Activated CD4-positive, alpha-beta T cell treated with anti-CD3 and anti-CD28 coated beads, Interleukin-2, amount 50 U/mL, for 24 hours (primary cell): ENCODE data around the gene PARN.

Experiments
- DNase-seq, 2 donors: peaks; one replicate each; pipeline ENCODE4 v3.0.0-alpha.2; 2020; ENCODE audit warnings: low read depth in 1 of 2, low spot score in 1 of 2

PARN gene

DNA sequence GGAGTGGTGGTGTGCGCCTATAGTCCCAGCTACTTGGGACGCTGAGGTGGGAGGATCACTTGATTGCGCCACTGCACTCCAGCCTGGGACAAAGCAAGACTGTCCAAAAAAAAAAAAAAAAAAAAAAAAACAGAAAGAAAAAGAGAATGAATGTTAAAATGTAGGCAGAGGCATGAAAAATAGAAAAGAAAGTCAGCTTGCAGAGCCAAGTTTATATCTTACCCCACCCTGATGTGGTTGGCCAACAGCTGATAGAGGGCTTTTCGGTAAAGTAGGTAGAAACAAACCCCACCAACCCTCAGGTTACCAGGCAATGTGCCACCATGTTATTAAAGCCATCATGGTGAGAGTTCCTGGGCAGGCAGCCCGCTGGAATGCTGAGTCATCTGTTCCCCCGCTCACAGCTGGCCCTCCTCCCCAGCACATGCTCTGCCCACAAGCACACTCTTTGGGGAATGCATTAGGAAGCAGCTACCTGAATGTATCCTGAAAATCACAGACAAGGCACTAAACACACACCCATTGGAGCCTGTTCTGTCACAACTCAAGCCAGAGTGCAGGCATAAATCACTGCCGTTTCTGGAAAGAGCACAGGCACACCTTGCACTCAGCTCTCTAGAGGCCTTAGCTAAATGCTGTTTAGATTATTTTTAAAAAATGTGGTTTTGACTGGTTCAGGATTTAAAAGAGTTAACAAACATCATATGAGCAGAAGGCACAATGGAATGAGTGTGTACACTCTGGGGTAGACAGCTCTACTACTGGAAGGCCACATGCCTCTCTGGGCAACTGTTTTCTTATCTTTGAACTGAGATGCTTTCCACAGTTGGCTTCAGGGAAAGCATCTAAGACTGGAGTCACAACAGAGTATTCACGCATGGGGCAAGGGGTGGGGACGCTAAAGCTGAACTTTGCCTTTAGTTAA lies 128.5 kb downstream of the PARN start:
- DNase-seq = no peak

DNA sequence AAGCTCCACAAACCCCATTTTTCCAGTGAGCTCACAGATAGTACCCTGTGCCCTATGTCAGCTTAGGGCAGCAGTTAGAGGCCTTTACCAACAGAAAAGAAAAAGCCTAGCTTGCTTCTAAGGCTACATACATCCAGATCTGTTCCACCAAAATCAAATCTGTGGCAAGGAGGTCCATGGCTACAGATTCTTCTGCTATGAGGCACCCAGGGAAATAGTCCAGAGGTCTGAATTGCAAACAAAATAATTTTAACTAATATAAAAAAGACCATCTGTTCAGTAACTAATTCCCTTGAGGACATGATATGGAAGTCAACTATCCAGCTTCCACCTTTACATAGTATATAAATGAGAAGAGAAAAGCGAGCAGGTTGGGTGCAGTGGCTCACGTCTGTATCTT lies 129.3 kb downstream of the PARN start:
- DNase-seq = no peak

DNA sequence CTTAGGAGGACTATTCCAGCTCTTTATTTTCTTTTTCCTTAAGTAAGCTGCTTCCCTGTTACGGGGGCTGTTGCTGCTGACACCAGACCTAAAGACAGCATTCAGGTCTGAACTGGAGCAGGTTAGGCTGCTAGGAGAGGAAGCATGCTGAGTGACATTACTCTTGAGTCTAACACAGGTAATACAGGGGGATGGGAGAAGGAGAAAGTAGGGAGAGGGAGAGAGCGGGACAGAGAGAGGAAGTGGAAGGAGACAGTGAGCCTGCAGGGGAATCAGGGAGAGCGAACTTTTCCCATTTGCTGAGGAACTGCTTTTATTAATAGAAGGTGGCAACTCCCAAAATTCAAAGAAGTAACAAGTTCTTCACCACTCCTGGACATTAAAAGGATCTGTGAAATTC lies 130.9 kb downstream of the PARN start:
- DNase-seq = no peak

DNA sequence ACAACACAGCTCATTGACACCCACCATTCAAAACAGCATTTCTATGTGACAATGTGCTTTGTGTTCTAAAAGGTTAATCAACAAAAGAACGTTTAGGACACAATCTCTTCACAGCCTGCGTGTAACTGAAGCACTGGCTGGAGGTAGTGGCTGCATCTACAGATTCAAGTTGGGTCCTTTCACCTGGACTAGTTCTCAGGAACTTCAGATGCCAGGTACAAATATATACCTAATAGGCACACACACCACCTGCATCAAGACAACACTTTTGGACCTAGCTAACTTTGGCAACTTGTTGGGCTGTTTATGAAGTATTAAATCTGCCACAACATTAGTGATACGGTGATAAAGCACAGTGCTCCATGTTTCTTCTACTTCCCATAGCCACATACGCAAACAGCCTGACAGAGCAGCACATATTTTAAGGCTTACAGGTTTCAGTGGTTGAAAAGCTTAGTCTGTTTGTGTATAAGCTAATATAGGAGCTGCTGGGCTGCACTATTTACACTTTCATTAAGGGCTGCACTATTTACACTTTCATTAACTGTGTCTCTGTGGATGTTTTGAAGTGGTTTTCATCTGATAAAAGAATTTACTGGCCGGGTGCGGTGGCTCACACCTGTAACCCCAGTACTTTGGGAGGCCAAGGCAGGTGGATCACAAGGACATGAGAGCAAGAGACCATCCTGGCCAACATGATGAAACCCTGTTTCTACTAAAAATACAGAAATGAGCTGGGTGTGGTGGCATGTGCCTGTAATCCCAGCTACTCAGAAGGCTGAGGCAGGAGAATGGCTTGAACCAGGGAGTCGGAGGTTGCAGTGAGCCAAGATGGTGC lies 132.6 kb downstream of the PARN start:
- DNase-seq = no peak

DNA sequence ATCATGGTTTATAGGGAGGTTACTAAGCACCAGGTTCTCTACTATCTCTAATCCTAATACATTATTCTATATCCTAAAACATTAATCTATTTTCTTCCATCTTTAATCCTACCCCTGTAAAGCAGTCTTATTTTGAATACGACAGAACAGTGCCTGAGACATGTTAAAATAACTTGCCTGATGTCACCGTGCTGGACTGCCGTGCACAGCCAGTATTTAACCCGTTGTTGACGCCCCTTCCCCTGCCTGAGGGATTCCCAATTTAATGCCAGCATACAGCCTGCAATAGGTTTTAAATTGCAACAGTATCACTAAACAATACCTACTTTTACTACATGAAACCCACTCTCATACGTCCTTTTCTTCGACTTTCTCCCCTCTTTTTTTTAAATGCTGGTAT lies 133.3 kb downstream of the PARN start:
- no peak for DNase-seq

DNA sequence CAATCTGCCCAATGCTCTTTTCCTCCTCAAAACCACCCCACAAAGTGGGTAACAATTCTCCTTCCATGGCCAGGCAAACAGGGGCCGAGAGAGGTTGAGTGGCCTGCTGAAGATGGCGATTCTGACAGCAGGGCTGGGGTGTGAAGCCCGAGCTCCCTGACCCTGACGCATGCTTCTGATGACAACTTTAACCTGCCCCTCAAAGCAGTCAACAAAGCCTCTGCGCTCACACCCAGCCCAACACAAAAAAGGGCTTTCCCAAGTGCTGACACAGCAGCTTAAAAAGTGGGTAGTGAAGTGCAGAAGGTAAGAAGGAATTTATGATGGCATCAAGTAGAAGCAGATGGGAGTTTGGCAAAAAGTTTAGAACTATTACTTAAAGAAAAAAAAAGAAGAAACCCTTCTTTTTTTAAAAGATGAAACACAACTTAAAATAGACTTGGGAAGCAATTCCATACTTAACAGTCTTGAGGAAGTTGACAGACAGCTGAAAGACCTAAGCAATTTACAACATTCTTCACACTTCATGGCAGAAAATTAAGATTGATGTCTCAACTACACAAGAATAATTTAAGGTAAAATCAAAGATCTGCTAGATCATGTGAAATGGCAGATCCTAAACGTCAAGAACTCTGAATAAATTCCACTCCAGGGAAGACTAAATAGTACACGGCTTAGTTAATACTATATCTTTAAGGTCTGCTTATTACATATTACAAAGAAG lies 133.9 kb downstream of the PARN start:
- DNase-seq = no peak

DNA sequence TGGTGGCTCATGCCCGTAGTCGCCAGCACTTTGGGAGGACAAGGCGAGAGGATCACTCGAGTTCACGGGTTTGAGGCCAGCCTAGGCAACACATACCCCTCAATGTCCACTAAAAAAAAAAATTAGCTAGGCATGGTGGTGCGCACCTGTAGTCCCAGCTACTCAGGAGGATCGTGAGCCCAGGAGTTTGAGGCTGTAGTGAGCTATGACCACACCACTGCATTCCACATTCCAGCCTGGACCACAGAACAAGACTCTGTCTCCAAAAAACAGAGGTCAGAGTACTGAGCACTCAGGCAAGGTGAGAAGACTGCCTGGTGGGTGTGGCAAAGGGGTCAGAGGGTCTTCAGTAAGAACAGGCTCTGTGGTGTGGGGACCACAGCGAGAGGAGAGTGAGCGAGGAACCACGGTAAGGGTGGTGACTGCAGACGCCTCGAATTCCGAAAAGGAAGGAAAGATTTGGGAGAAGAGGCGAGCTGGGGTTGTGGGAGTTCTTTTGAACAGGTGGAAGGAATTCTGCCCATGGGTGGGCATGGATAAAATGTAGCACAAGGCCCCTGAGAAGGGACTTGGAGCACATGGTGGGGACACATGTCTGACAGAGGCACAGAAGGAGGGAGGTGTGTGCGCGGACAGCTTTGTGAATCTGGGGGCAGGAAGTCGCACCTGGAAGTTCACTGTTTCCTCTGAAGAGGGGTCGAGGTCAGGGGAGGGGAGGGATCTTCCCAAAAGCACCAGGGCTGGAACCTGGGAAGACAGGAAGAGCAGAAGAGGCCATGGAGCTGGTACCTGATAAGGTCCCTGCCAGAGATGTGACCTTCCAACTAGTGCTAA lies 134.6 kb downstream of the PARN start:
- DNase-seq = no peak

DNA sequence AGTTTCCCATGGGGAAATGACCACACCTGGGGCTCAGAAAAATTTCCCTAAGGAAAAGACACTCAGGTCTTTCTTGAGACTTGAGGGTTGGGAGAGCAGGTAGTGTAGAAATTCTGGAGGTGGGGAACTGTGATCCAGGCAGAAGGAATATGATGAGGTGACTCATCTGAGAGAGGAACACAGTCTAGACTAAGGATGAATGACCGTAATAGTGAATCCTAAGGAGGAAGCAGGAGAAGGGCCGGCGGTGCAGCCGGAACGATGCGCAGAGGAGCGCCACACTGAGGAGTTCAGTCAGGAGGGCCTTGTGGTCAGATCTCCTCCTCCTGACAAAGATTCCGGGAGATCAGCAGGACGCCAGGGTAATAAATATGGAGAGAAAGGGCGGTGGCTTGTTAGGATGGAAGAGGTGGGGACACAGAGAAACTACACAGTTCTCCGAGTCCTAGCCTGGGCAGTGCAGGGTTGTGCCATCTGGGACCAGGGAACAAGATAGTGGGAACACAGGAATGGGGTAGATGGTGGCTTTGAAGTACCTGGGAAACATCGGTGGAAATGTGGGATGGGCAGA lies 135.6 kb downstream of the PARN start:
- no peak for DNase-seq

DNA sequence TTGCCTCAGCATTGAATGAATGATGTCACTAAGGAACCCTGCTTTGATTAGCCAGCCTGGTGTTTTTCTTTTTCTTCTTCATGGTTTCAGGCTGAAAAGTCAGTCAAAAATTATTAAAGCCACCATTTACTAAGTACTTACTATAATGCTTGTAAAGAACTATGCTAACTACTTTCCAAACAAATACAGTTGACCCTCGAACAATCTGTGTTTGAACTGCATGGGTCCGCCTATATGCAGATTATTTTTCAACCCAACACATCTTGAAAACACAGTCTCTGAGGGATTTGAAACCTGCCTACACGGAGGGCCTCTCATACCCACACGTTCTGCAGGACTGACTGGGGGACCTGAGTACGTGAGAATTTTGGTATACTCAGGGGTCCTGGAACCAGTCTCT lies 136.3 kb downstream of the PARN start:
- no peak for DNase-seq

DNA sequence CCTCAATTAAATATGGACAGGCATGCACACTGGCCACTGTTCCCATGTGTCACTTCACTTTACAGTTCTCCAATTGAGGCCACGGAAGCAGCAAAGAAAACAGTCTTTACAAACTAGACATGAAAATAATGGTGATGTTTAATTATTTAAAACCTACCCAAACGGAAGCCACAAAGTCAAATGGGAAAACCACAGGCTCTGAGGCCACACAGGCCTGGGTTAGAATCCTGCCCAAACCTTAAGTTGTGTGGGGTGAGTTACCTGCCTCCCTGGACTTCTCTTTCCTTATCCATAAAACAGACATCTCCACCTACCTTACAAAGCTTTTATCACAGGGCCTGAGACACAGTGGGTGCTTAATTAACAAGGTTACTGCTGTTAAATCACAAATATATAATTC lies 137.4 kb downstream of the PARN start:
- DNase-seq = no peak

DNA sequence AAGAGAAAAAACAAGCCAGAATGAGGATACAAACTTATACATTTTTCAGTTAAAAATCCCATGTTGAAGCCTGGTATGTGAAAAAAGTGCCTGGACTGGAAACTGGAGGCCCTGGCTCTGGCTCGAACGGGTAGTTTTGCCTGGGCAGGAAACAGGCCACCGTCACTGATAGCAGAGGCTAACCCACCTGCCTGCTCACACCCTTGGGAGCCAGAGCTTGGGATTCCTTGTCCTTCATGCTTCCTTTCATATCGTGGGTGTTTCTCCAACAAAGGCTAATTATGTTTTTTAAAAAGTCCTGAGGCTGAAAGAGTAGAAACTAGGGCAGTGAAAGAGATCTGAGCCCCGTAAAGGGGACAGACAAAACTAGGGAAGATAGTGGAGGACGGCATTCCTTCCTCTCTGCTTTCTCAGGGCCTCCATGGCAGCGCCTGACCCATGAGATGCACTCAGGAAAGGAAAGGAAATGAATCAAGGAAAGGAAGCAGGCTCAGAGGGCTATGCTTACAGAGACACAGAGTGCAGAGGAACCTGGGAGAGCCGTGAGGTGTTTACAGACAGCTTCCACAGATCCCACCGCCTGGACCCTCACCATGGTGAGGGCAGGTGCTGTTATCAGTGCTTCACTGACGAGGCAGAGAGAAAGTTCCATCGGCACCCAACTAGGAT lies 138.1 kb downstream of the PARN start:
- no peak for DNase-seq

DNA sequence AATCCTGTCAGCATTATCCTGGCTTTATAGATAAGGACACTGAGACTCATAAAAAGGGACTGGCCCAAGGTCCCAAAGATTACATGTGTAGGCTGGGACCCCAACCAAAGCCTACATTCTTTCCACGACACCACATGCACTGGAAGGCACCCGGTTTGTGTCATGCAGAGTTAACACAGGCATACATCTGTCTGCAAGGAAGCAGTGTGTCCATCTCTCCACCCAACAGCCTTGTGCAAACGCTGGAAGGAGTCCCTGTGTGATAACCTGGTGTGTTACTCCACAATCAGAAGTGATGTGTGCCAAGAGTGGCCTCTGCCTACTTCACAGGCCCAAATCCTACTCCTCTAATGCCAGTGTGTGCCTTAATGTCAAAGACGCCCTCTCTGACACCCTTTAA lies 139.8 kb downstream of the PARN start:
- no peak for DNase-seq

DNA sequence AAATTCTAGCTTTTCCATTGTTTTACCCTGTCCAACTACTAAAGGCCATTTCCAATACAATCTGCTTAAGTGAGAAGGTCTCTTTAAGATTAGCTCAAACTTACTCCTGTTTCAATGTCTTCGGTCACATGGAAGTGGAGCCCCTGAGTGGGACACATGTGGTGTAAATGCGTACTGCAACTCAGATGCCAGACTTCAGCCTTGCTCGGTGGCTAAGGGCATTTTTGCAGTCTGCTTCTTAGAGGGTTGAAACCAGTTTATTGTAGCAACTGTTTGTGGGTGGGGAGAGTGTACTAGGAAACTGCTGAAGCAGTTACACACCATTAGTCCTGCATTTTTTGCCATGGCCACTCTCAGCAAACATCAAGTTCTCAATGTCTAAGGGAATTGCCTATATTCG lies 140.6 kb downstream of the PARN start:
- no peak for DNase-seq

DNA sequence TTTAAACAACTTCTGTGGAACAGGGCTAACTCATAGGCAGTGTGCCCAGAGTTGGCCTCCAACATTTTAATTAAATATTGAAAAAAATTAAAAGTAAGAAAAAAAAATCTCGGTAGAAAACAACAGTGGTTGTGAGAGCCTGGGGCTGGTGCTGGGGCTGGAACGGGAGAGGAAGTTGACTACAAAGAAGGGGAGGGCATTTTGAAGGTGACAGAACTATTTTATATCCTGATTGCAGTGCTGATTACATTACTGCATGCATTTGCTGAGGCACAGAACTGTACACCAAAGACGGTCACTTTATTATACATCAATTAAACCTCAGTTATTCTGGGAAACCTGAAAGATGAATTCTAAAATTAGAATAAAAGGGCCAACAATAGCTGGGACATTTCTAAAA lies 142.5 kb downstream of the PARN start:
- DNase-seq = no peak

DNA sequence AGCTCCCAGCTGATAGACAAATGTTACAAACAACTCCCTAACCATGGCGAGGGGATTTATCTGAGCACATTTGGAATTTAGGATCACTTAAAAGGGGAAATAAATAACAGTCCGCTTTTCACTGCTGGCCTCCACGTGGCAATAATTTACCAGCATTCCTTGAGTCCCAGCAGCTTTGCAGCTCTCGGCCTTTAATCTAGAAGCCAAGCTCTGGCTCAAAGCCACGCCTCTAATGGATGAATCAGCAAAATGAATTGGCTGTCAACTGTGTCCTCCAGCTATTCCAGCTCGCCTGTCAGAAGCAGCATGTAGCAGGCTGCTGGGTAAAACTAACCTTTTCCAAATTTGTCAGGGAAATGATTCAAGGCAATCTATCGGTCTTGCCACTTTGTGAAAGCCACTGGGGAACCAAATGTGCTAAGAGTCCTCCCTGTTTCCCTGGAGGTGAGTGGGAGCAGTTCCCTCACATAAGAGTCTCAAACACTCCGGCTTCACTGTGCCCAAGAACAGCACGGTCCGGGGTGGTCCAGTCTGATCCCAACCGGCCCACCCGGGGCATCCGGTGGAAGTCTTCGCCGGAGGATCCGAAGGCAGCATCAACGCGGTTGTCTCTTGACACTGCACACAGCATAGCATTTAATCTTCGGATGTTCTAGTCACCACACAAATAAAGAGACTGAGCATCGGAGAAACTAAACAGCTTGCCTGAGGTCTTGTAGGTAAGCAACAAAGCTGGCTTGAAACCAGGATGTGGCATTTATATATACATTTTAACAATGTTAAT lies 143.3 kb downstream of the PARN start:
- no peak for DNase-seq

DNA sequence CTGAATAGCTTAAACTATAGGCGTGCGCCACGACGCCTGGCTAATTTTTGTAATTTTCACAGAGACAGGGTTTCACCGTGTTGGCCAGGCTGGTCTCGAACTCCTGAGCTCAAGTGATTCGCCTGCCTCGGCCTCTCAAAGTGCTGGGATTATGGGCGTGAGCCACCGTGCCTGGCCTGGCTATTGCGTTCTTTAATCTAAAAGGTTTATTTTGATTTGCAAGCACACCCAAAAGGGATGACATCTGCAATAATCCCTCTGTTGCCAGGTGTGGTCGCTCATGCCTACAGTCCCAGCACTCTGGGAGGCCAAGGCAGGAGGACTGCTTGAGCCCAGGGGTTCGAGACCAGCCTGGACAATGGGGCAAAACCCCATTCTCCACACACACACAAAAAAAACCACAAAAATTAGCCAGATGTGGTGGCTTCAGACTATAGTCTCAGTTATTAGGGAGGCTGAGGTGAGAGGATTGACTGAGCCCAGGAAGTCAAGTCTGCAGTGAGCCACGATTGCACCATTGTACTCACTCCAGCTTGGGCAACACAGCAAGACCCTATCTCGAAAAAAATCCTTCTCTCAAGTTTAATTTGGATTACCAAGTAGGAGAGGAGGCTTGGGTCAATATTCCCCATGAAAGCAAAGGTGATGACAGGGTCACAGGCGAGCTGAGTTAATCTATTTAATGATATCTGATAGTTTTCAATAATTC lies 144.1 kb downstream of the PARN start:
- DNase-seq = no peak

DNA sequence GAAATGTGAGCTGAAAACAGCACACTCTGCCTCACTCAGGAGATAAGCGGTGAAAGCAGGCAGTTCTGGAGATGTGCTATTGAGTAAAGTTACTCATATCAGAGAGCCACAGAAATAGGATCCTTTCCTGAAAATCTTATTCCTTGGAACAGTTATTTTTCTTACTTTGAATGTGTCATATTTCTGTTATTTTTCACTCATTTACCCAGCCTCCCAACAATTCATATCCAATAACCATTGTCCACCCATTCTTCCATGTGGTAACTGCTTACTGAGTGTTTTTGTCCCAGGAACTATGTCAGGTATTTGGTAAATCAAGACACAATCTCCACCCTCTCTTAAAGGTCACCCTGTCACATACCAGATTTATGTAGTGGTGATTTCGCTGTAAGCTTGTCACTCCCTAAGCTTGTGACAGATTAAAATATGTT lies 144.9 kb downstream of the PARN start:
- DNase-seq = no peak

DNA sequence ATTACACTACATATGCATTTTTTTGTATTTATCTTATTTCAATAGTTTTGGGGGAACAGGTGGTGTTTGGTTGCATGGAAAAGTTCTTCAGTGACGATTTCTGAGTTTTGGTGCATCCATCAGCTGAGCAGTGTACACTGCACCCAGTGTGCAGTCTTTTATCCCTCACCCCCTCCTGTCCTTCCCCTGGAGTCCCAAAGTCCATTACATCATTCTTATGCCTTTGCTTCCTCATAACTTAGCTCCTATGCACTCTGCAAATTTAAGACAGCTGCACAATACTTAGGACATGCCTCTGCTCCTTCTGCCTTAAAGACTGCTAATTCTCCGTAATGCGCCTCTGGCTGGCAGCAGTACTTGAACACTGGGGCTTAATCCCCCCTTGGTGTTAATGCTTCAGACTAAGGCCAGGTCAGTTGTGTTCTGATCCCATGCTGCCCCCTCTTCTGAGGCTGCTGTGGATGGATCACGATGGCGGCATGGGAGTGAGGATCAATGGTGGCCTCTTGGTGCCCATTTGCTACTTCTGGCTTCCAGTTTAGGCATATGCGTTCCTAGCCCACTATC lies 146.2 kb downstream of the PARN start:
- no peak for DNase-seq
